Natural killer cell (primary cell): ENCODE measurements around the gene HES2. TPM values are rescaled to one million over a fixed set of nuclear protein-coding genes. Genes with fewer than 3 reads are reported as not detected.

Experiments
- ATAC-seq, 3 donors: fragments of 150-1000 bp in 2 of 3; fragments of 200-7000 bp in 1 of 3; cut with Tn5 transposase; 1 replicate in 1 of 3; 2 replicates in 2 of 3; pipeline ENCODE4 v1.10.0; 2021; ENCODE audit warnings: mild to moderate bottlenecking in 2 of 3, moderate library complexity in 2 of 3
- DNase-seq, 2 donors: peaks; one replicate each; pipeline versions ENCODE4 v3.0.0 to v3.0.0-alpha.2; 2013 to 2021; ENCODE audit warnings: mixed read lengths in 1 of 2
- H3K27ac ChIP-seq: one replicate; pipeline ENCODE4 v1.5.1; 2013; ENCODE audit warnings: mild to moderate bottlenecking, low read length
- H3K27me3 ChIP-seq: one replicate; pipeline ENCODE4 v1.6.1; 2013; ENCODE audit warnings: low read length; ENCODE audit not compliant: control insufficient read depth, insufficient read depth
- H3K36me3 ChIP-seq: one replicate; pipeline ENCODE4 v1.6.1; 2013; ENCODE audit warnings: low read length; ENCODE audit not compliant: control insufficient read depth, insufficient read depth
- H3K4me1 ChIP-seq: one replicate; pipeline ENCODE4 v1.6.1; 2013; ENCODE audit warnings: low read length; ENCODE audit not compliant: control insufficient read depth, insufficient read depth
- H3K4me3 ChIP-seq: one replicate; pipeline ENCODE4 v1.5.1; 2013; ENCODE audit warnings: low read length
- H3K9me3 ChIP-seq: one replicate; pipeline ENCODE4 v1.6.1; 2013; ENCODE audit warnings: low read length; ENCODE audit not compliant: control insufficient read depth, insufficient read depth
- H3K27ac Mint-ChIP-seq, 2 donors: one replicate each; pipeline ENCODE4 v1.8.0; 2022; ENCODE audit warnings: mild to moderate bottlenecking in 2 of 2, mixed read lengths in 2 of 2, moderate library complexity in 1 of 2
- H3K27me3 Mint-ChIP-seq, 2 donors: one replicate each; pipeline ENCODE4 v1.8.0; 2022; ENCODE audit warnings: low read depth in 2 of 2, mixed read lengths in 2 of 2
- H3K36me3 Mint-ChIP-seq: one replicate; pipeline ENCODE4 v1.8.0; 2022; ENCODE audit warnings: mixed read lengths
- H3K4me1 Mint-ChIP-seq, 2 donors: one replicate each; pipeline ENCODE4 v1.8.0; 2022; ENCODE audit warnings: mixed read lengths in 2 of 2
- H3K4me3 Mint-ChIP-seq: one replicate; pipeline ENCODE4 v1.8.0; 2022; ENCODE audit warnings: mild to moderate bottlenecking, moderate library complexity, mixed read lengths
- H3K9me3 Mint-ChIP-seq, 2 donors: one replicate each; pipeline ENCODE4 v1.8.0; 2022; ENCODE audit warnings: mixed read lengths in 2 of 2
- CTCF ChIP-seq: fragments of 200-600 bp; IDR thresholded peaks from one replicate; pipeline ENCODE4 v1.8.0; 2022; ENCODE audit warnings: antibody characterized with exemption
- WGBS: methylation state at CpG from one replicate; pipeline ENCODE4 v1.1.7; 2013; ENCODE audit warnings: missing lambda C conversion rate; ENCODE audit not compliant: insufficient coverage; 5-methylcytosine and 5-hydroxymethylcytosine counted together
- intact Hi-C: fragments of 100-400 bp; cut with micrococcal nuclease; formaldehyde crosslinking; loops from one replicate; pipeline ENCODE4 v1.14.2; 2022
- total RNA-seq, 4 donors: library from RNA; stranded (reverse); fragments of 120-200 nt in 1 of 4; gene quantifications; one replicate each; pipeline versions ENCODE4 v1.2.3 to v1.2.4, GENCODE V29; 2013 to 2022

Gene HES2
- total RNA-seq: not detected
- not detected for total RNA-seq (2013)

- intact Hi-C loops: no loop called here
- Histone ChIP-seq H3K4me1 (peaks cover 26% of the 10 kb centered on the region), H3K9me3 (no peaks in the 10 kb centered on the region), H3K36me3 (no peaks in the 10 kb centered on the region), H3K27me3 (peaks cover 48% of the 10 kb centered on the region), H3K4me3 (no peak within 1 kb of the TSS), H3K27ac (no peak within 1 kb of the TSS)
- Mint-ChIP-seq H3K36me3 (no peaks in the 10 kb centered on the region), H3K4me3 (no peak within 1 kb of the TSS), H3K27ac (no peak within 1 kb of the TSS), H3K4me1 (peaks cover 0 to 8% of the 10 kb centered on the region in 2 donors), H3K27me3 (peaks cover 24 to 51% of the 10 kb centered on the region in 2 donors), H3K9me3 (no peaks in the 10 kb centered on the region)
- no peak for TF ChIP-seq CTCF
- under 1% methylated on average over 62 of the region's 62 CpGs for WGBS
- ATAC-seq (no peak), DNase-seq (no peak)
Measured at GRCh38 chr1:6419804-6420453, at the start of gene HES2. Gene HES2 (minus strand): TSS chr1:6419919. CDS start chr1:6419820, 99 bp downstream.

- 94% methylated on average over 12 of the region's 13 CpGs for WGBS
- Histone ChIP-seq H3K27me3 (no peaks in the 10 kb centered on the region), H3K4me3 (no peak overlapping the region), H3K36me3 (no peaks in the 10 kb centered on the region), H3K27ac (no peak overlapping the region), H3K9me3 (no peaks in the 10 kb centered on the region), H3K4me1 (peaks cover 28% of the 10 kb centered on the region)
- TF ChIP-seq CTCF: no peak
- no peaks in the 10 kb centered on the region for H3K36me3 Mint-ChIP-seq
- H3K9me3 Mint-ChIP-seq: no peaks in the 10 kb centered on the region
- DNase-seq (no peak), ATAC-seq (no peak)
- intact Hi-C loops: no loop called here
- no peak overlapping the region for H3K27ac Mint-ChIP-seq
- H3K4me3 Mint-ChIP-seq: no peak overlapping the region
- peaks cover 0 to 8% of the 10 kb centered on the region in 2 donors for H3K27me3 Mint-ChIP-seq
- H3K4me1 Mint-ChIP-seq: peaks cover 6 to 13% of the 10 kb centered on the region in 2 donors
Measured at GRCh38 chr1:6468729-6469461, 49.2 kb upstream of the HES2 start.

GRCh38 chr1:6467744-6468688 lies 48.3 kb upstream of the HES2 start:
- 93% methylated on average over 30 of the region's 30 CpGs for WGBS
- H3K4me3 ChIP-seq: no peak overlapping the region
- H3K27ac Mint-ChIP-seq: no peak overlapping the region
- H3K4me1 Mint-ChIP-seq: peaks cover 6 to 13% of the 10 kb centered on the region in 2 donors
- H3K36me3 Mint-ChIP-seq: no peaks in the 10 kb centered on the region
- no peaks in the 10 kb centered on the region for H3K36me3 ChIP-seq
- H3K4me3 Mint-ChIP-seq: no peak overlapping the region
- H3K4me1 ChIP-seq: peaks cover 28% of the 10 kb centered on the region
- H3K9me3 Mint-ChIP-seq: no peaks in the 10 kb centered on the region
- ATAC-seq (no peak), DNase-seq (no peak)
- H3K27me3 Mint-ChIP-seq: peaks cover 0 to 8% of the 10 kb centered on the region in 2 donors
- intact Hi-C loops: no loop called here
- no peak for TF ChIP-seq CTCF
- H3K9me3 ChIP-seq: no peaks in the 10 kb centered on the region
- H3K27me3 ChIP-seq: no peaks in the 10 kb centered on the region
- no peak overlapping the region for H3K27ac ChIP-seq
